Measurements from ENCODE around the gene SYNE1. TPM values are rescaled to one million over a fixed set of nuclear protein-coding genes. Genes with fewer than 3 reads are reported as not detected.

SYNE1 gene
- total RNA-seq, 1 experiment from 2014 or later: 3.0 TPM

GRCh38 chr6:152636021-152636608 lies 1.0 kb downstream of the SYNE1 start:
- peak overlapping the region; percentile 73 to 97 for H3K4me3 Mint-ChIP-seq
- H2AK5ac ChIP-seq (ENCODE audit: insufficient read length, low read length): no peak overlapping the region
- H3T11ph ChIP-seq (ENCODE audit: low read length): no peak overlapping the region
- no peak overlapping the region for H4K8ac ChIP-seq (replicated peaks; ENCODE audit: insufficient read length, low read depth, low read length)
- H3K36me3 Mint-ChIP-seq (ENCODE audit: insufficient read depth in 1 of 3, low read depth in 3 of 3): peaks cover 0 to 3% (median 0%) of the 10 kb centered on the region in 3 experiments; a peak in 1 of 7 replicates
- H3K18ac ChIP-seq (ENCODE audit: insufficient read length, low read depth, low read length): no peak overlapping the region
- H3K4me1 Mint-ChIP-seq: peaks cover 13 to 17% of the 10 kb centered on the region in 2 experiments; a peak in 3 of 4 replicates
- H3K4ac ChIP-seq (ENCODE audit: low read depth, low read length): no peak overlapping the region
- no peak overlapping the region for H2AFZ ChIP-seq (ENCODE audit: low read length)
- WGBS (ENCODE audit: extremely low coverage, insufficient read length, low lambda C conversion rate): no CpG with 5 or more reads among the region's 20 CpGs
- H2BK5ac ChIP-seq (ENCODE audit: insufficient read length, low read length): no peak overlapping the region
- no peaks in the 10 kb centered on the region for H3K79me2 ChIP-seq (ENCODE audit: insufficient read depth, low read length)
- H4K5ac ChIP-seq (ENCODE audit: insufficient read length, low read depth, low read length): no peak overlapping the region
- no peaks in the 10 kb centered on the region for H3K79me1 ChIP-seq (ENCODE audit: insufficient read depth, low read depth, low read length, poor library complexity, severe bottlenecking)
- no peak for TF ChIP-seq CTCF (conservative IDR thresholded peaks at IDR 0.05)
- no peak overlapping the region for H3K27ac ChIP-seq (ENCODE audit: insufficient read length, low read depth, low read length)
- H3K23me2 ChIP-seq (ENCODE audit: insufficient read length, low read depth, low read length, poor library complexity, severe bottlenecking): peaks cover 14% of the 10 kb centered on the region
- H2BK15ac ChIP-seq (ENCODE audit: low read depth, low read length): no peak overlapping the region
- H3K27ac Mint-ChIP-seq: no peak overlapping the region; a peak in 1 of 7 replicates
- H3K9ac ChIP-seq (ENCODE audit: extremely low read depth, insufficient read length, low read length): no peak overlapping the region
- no peaks in the 10 kb centered on the region; a peak in 1 of 5 replicates for H3K9me3 Mint-ChIP-seq
- no peaks in the 10 kb centered on the region for H3K9me3 ChIP-seq (ENCODE audit: control insufficient read depth, low read depth, low read length)
- H3K4me2 ChIP-seq (ENCODE audit: insufficient read depth, insufficient read length, low read length): peak overlapping the region; percentile 96
- no peak overlapping the region for H3K23ac ChIP-seq (ENCODE audit: insufficient read length, low read depth, low read length)
- H3K27me3 Mint-ChIP-seq (ENCODE audit: low read depth): peaks cover 56% of the 10 kb centered on the region
- no peak overlapping the region for H3K56ac ChIP-seq (ENCODE audit: insufficient read length, low read depth, low read length)
- no peaks in the 10 kb centered on the region for H4K20me1 ChIP-seq (ENCODE audit: control insufficient read depth, insufficient read depth, insufficient read length)
- no peak overlapping the region for H2BK120ac ChIP-seq (ENCODE audit: low read depth, low read length, poor library complexity, severe bottlenecking)
- no peak overlapping the region for H3K14ac ChIP-seq (ENCODE audit: insufficient read depth, low read length)
- peak; percentile 48 for DNase-seq
- H3K4me1 ChIP-seq (ENCODE audit: insufficient read depth, low read length): no peaks in the 10 kb centered on the region; the same call in 1 of the 2 replicates
- H4K91ac ChIP-seq (ENCODE audit: insufficient read length, low read depth, low read length): no peak overlapping the region
- no peak overlapping the region for H2BK20ac ChIP-seq (ENCODE audit: low read depth, low read length, poor library complexity, severe bottlenecking)
- peaks cover 14% of the 10 kb centered on the region; the same call in 1 of the 2 replicates for H3K27me3 ChIP-seq (ENCODE audit: insufficient read depth, low read length)
- no peak overlapping the region for H2BK12ac ChIP-seq (ENCODE audit: insufficient read length, low read depth, low read length)
